ENCODE measurements around the gene CDH18. TPM values are rescaled to one million over a fixed set of nuclear protein-coding genes. Genes with fewer than 3 reads are reported as not detected.

The CDH18 gene, protein sequence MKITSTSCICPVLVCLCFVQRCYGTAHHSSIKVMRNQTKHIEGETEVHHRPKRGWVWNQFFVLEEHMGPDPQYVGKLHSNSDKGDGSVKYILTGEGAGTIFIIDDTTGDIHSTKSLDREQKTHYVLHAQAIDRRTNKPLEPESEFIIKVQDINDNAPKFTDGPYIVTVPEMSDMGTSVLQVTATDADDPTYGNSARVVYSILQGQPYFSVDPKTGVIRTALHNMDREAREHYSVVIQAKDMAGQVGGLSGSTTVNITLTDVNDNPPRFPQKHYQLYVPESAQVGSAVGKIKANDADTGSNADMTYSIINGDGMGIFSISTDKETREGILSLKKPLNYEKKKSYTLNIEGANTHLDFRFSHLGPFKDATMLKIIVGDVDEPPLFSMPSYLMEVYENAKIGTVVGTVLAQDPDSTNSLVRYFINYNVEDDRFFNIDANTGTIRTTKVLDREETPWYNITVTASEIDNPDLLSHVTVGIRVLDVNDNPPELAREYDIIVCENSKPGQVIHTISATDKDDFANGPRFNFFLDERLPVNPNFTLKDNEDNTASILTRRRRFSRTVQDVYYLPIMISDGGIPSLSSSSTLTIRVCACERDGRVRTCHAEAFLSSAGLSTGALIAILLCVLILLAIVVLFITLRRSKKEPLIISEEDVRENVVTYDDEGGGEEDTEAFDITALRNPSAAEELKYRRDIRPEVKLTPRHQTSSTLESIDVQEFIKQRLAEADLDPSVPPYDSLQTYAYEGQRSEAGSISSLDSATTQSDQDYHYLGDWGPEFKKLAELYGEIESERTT
- not detected for total RNA-seq

DNA sequence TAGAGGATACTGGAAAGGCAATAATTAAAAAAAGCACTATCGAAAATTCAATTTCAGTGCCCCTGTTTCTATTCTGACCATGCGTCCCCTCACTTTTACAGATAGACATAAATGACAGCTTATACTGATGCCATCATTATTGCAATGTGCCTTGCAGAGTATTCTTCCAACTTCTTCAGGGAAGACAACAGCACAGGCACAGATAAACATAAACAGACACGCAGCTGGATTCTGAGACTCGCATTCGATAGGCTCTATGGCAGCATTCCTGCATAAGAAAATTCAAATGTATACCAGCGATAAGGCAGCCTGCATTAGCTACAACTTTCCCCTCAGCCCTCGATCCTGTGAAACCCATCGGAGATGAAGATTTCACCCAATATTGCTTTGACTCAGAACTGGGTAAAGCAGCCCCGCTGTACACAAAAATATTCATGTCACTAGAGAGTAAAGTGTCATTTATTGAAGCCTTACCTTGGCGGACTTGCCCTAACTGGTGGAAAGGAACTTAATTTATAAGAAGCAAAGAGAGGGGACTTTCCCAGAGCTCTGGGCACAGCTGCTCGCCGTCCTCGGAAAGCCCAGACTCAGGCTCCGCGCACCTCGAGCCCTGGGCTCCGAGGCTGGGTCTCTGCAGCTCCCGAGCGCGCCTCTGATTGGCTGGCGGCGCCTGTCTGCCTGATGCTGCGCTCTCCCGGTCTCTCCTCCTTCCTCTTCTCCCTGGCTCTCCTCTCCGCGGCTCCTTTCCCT, at the start of gene CDH18:
Gene CDH18, minus strand, starts transcription at position 589 of the 750 bp plus-strand sequence. CDS start 149,214 bp downstream, outside the sequence.
- no peak for DNase-seq

DNA sequence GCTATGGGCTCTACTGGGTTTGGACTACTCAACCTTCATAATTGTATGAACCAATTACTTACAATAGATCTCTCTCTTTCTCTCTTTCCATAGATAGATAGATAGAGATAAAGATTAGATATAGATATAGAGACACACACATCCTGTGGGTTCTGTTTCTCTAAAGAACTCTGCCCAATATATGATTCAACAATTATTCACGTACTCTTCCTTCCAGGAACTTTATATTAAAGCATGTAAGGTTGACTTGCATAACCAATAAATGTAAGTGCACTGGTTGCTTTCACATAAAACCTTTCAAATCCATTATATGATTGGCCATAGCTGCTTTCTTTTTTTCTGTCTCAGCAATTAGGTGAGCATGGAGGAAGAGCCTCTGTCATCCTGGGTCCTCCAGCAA, 46.7 kb upstream of the CDH18 start:
- no peak for DNase-seq

DNA sequence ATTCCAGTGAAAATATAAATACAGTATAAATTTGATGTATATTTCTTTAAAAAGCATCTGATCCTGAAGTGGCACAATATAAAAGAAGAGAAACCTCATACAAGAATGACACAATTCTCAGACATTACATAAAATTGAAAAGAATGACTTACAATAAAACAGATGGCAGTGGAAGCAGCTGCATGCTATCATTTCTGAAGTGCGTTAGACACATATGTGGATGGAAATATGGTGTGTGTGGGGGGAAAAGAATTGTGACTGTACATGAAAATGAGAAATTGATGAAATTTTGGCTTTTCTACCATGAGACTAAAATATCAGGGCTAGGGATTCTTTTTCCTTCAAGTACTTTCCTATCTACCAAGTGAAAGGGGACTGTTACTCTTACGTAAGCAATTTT, 45.9 kb upstream of the CDH18 start:
- DNase-seq, result no peak

GRCh38 chr5:20032896-20033295, 44.9 kb upstream of the CDH18 start:
- no peak for DNase-seq

DNA sequence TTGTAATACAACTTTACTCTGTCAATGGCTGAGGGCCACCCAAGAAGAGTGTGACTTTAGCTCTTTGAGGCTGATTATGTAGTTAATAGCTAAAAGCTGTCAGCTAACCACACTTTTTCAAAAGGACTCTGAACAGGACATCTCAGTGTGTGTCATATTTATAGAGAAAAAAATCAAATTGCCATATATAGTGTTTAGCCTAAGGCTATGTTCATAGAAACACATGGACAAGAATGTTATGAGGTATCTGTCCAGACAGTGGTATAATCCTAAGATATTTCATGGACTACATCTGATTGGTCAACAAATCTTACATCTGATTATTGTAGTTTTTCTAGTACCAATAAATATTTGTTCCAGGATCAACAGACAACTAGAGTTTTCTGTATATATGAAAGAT, 42.1 kb upstream of the CDH18 start:
- no peak for DNase-seq

DNA sequence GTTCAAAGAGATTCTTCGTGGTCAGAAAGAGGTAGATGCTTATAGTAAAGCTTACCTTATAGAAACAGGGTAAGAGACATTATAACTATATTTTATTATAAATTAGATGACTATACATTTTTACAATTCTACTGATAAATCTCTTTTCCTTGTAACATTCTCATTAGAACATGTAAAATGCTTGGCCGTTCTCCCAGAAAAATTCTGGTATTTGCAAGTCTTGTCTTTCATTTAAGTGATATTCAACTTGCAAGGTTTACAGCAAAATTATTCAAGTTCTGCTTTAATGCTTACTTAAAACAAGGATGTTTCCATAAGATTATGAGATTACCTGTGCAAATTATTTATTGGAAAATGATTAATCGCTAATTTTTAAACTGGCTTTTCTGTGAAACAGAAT, 41.3 kb upstream of the CDH18 start:
- DNase-seq, result no peak

GRCh38 chr5:20028506-20028905, 40.5 kb upstream of the CDH18 start:
- no peak for DNase-seq

GRCh38 chr5:20023686-20024180, 35.7 kb upstream of the CDH18 start:
- DNase-seq, result no peak

GRCh38 chr5:20020247-20020646, 32.2 kb upstream of the CDH18 start:
- no peak for DNase-seq

- no peak for DNase-seq
Measured at GRCh38 chr5:20017021-20017420, 29.0 kb upstream of the CDH18 start.

DNA sequence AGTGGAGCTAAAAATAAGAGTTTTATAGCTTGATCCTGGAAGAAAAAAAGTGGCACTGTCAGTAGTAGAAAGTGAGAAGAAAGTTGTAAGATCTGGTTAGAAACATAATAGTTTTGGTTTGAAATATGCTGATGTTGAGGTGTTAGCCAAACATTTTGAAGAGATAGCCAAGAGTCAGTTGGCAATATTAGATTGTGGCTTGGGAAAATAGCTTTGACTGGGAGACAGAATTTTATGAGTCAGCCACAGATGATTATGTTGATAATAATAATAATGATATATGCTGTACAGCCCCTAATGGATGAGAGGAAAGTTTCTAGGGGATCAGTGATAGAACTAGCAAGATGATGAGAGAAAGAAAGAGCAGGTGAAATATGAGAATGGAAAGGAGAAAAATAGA, 12.4 kb upstream of the CDH18 start:
- DNase-seq, result no peak

- no peak for DNase-seq
Measured at GRCh38 chr5:19988457-19988856, 457 bp upstream of the CDH18 start.

DNA sequence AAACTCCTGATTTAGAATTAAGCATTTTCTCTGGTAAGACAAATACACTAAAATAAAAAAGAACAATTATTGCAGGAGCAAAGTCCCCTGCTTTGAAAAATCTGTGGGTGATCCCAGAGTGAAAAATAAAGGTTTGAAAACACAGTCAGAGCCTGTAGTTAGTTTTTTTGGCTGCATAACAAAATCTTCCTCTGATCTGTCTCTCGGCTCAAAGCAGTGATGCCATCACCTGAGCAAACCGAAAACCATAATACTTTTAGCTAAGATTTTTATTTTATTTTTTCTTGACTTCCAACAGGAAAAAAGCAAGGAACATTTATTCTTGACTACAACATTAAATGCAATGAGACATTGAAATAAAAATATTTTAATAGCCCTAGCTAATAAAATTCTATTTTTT, 1.2 kb downstream of the CDH18 start:
- DNase-seq, result no peak

GRCh38 chr5:19986031-19986619, 1.9 kb downstream of the CDH18 start:
- DNase-seq, result no peak

GRCh38 chr5:19978476-19978875, 9.5 kb downstream of the CDH18 start:
- DNase-seq, result no peak

GRCh38 chr5:19977099-19977498, 10.9 kb downstream of the CDH18 start:
- DNase-seq, result no peak

GRCh38 chr5:19975795-19976194, 12.2 kb downstream of the CDH18 start:
- DNase-seq, result no peak

DNA sequence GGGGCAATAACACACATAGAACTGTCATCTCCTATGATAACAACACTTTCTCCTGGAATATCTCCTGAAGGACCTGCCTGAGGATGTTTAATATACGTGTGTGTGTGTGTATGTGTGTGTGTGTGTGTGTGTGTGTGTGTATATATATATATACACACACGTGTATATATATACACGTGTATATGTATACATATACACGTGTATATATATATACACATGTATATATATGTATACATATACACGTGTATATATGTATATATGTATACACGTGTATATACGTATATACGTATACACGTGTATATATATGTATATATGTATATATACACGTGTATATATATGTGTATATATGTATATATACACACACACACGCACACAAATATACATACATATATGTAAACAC, 27.5 kb downstream of the CDH18 start:
- DNase-seq, result no peak

DNA sequence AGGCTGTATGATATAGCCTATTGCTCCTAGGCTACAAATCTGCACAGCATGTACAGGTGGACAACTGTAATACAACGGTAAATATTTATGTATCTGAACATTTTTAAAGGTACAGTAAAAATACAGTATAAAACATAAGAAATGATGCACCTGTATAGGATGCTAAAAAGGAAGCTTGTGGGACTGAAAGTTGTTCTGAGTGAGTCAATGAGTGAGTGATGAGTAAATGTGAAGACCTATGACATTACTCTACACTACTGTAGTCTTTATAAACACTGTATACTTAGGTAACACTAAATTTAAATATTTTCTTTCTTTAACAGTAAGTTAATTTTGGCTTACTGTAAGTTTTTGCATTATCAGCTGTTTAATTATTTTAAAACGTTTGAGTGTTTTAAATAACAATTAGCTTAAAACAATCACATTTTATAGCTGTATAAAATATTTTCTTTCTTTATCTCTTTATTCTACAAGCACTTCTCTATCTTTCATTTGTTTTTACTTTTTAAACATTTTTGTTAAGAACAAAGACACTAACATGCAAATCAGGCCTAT, 28.1 kb downstream of the CDH18 start:
- DNase-seq, result no peak

DNA sequence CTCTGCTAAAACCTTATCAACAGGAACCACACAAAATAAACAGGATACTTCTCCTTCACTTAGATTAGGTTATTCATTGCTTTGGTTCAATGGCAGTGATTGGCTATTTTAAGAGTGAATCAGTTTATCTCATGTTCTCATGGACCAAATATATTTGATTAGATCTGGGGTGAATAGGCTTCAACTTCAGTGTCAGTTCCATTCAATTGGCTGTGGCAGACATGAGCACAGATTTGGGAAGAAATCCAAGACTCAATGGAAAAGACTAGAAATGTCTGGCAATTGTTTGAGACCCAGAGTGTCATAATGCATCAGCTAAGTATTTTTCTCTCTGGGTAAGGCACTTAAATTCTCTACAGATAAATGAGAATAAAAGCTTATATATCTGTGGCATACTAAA, 37.1 kb downstream of the CDH18 start:
- no peak for DNase-seq

DNA sequence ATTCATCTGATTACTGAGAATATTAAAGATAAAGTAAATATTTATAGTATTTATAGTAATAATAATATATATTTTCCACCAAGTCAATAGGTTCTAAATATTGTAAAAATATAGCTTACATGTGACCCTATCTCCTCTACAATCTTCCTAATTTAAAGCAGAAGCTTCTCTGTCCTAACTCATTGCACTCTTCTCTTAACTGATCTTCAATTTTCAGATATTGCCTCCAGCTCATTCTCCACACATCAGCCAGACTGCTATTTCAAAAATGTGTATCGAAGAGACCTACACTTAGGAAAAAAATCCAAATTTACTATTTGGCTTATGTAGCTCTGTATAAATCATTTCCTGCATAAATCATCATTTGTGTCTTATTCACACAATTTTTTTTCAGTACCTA, 47.8 kb downstream of the CDH18 start:
- no peak for DNase-seq

- no peak for DNase-seq
Measured at GRCh38 chr5:19930451-19930850, 57.5 kb downstream of the CDH18 start.

Measured in effector CD4-positive, alpha-beta T cell (primary cell).